HepG2 (cell line): ENCODE data around the gene ZNF175. TPM values are rescaled to one million over a fixed set of nuclear protein-coding genes. Genes with fewer than 3 reads are reported as not detected.

Experiments
- AGO1 ChIP-seq: fragments of 200-400 bp; formaldehyde crosslinking; IDR thresholded peaks from 2 replicates; pipeline ENCODE4 v1.6.1; 2017; ENCODE audit warnings: mild to moderate bottlenecking, low read depth, low read length, moderate library complexity; ENCODE audit not compliant: poor library complexity, severe bottlenecking
- ARID5B ChIP-seq: IDR thresholded peaks from 2 replicates; pipeline ENCODE4 v1.4.0; 2020; ENCODE audit warnings: mild to moderate bottlenecking, missing genetic modification reagents
- BRF2 ChIP-seq: sonication (generic); formaldehyde crosslinking; IDR thresholded peaks from 2 replicates; pipeline ENCODE4 v1.8.1; 2022; ENCODE audit warnings: mild to moderate bottlenecking, missing genetic modification reagents
- CCAR2 ChIP-seq: fragments of 200-400 bp; formaldehyde crosslinking; optimal IDR thresholded peaks from 2 replicates; pipeline ENCODE3; 2018; ENCODE audit warnings: low read depth, mild to moderate bottlenecking, low read length, moderate library complexity
- CSRNP2 ChIP-seq: sonication (generic); formaldehyde crosslinking; conservative IDR thresholded peaks from 2 replicates; pipeline ENCODE4 v1.8.0; 2022; ENCODE audit warnings: low read depth, missing genetic modification reagents
- ETV5 ChIP-seq: IDR thresholded peaks from 2 replicates; pipeline ENCODE4 v1.6.1; 2018; ENCODE audit warnings: missing biosample characterization, missing genetic modification reagents, inconsistent platforms, borderline replicate concordance
- EZH2 ChIP-seq: conservative IDR thresholded peaks from 2 replicates; pipeline ENCODE4 v1.6.1; 2012; ENCODE audit warnings: mild to moderate bottlenecking, low read depth, low read length, moderate library complexity
- FOXP1 ChIP-seq, 2 experiments: fragments of 450-650 bp in 1 of 2; IDR thresholded peaks; 2 replicates each; pipeline ENCODE4 v1.6.1; 2017 to 2018; ENCODE audit warnings: antibody characterized with exemption in 1 of 2
- GFI1 ChIP-seq: sonication (generic); formaldehyde crosslinking; IDR thresholded peaks from 2 replicates; pipeline ENCODE4 v1.5.0; 2020; ENCODE audit warnings: missing genetic modification reagents, mild to moderate bottlenecking, borderline replicate concordance
- GPBP1L1 ChIP-seq: sonication (generic); formaldehyde crosslinking; IDR thresholded peaks from 2 replicates; pipeline ENCODE4 v1.5.0; 2020; ENCODE audit warnings: mild to moderate bottlenecking, missing genetic modification reagents
- NBN ChIP-seq: fragments of 450-650 bp; conservative IDR thresholded peaks from 2 replicates; pipeline ENCODE4 v1.6.1; 2017
- NFE2 ChIP-seq: sonication (generic); formaldehyde crosslinking; IDR thresholded peaks from 2 replicates; pipeline ENCODE4 v1.4.0; 2020; ENCODE audit warnings: missing genetic modification reagents
- RNF219 ChIP-seq: sonication (generic); formaldehyde crosslinking; IDR thresholded peaks from 2 replicates; pipeline ENCODE4 v1.5.0; 2020; ENCODE audit warnings: mild to moderate bottlenecking, missing genetic modification reagents
- SMARCE1 ChIP-seq: fragments of 450-650 bp; IDR thresholded peaks from 2 replicates; pipeline ENCODE4 v1.6.1; 2017; ENCODE audit warnings: borderline replicate concordance
- ZNF3 ChIP-seq: IDR thresholded peaks from 2 replicates; pipeline ENCODE4 v1.7.0; 2017; ENCODE audit warnings: inconsistent platforms
- ZNF317 ChIP-seq: sonication (generic); formaldehyde crosslinking; IDR thresholded peaks from 2 replicates; pipeline ENCODE4 v1.5.0; 2020; ENCODE audit warnings: mild to moderate bottlenecking, missing genetic modification reagents
- ZNF343 ChIP-seq: sonication (generic); formaldehyde crosslinking; IDR thresholded peaks from 2 replicates; pipeline ENCODE4 v1.4.0; 2020; ENCODE audit warnings: mild to moderate bottlenecking, missing genetic modification reagents
- ZNF484 ChIP-seq: sonication (generic); formaldehyde crosslinking; IDR thresholded peaks from 2 replicates; pipeline ENCODE4 v1.5.1; 2020; ENCODE audit warnings: mild to moderate bottlenecking, low read depth, missing genetic modification reagents, borderline replicate concordance
- ZNF790 ChIP-seq: sonication (generic); formaldehyde crosslinking; IDR thresholded peaks from 2 replicates; pipeline ENCODE4 v1.8.0; 2022; ENCODE audit warnings: missing genetic modification reagents, mild to moderate bottlenecking, borderline replicate concordance
- polyA plus RNA-seq, 8 experiments: library from polyadenylated mRNA; depleted of rRNA in 3 of 8; stranded (reverse) in 7 of 8; unstranded in 1 of 8; fragments of >200 nt; fragmentation: Illumina TruSeq in 4 of 8; extraction: Trizol in 4 of 8; gene quantifications; 2 replicates each; pipeline versions ENCODE4 v1.2.1 to v1.2.3, GENCODE V29; 2011 to 2016; ENCODE audit warnings: low read depth in 4 of 8, missing spikeins in 1 of 8, mixed read lengths in 1 of 8; ENCODE audit not compliant: insufficient read depth in 1 of 8
- total RNA-seq, 5 experiments: library from RNA; depleted of rRNA; stranded (reverse); fragments of >200 nt; fragmentation: Illumina TruSeq; extraction: Trizol; gene quantifications; 2 replicates each; pipeline ENCODE4 v1.2.3, GENCODE V29; 2016; ENCODE audit warnings: low read depth in 1 of 5

Gene ZNF175
- total and polyA plus RNA-seq, 2 of the 13 experiments (the other 11 are each of a cell fraction or from before 2014, with no cell fraction given): 1.2 to 1.5 TPM

- no peak for TF ChIP-seq GPBP1L1 (CRISPR knock-in tag)
- no peak for TF ChIP-seq NFE2 (CRISPR knock-in tag)
- TF ChIP-seq AGO1: no peak
- no peak for TF ChIP-seq RNF219
- no peak for TF ChIP-seq BRF2 (CRISPR knock-in tag)
- no peak for TF ChIP-seq ZNF317 (CRISPR knock-in tag)
- TF ChIP-seq ZNF790 (CRISPR knock-in tag): no peak
- no peak for TF ChIP-seq CCAR2
- no peak for TF ChIP-seq SMARCE1
- TF ChIP-seq ETV5 (CRISPR knock-in tag): no peak
- TF ChIP-seq ZNF343 (CRISPR knock-in tag): no peak
- no peak for TF ChIP-seq NBN
- TF ChIP-seq GFI1 (CRISPR knock-in tag): no peak
- no peak for TF ChIP-seq EZH2
- 0 out of 2 replicates have a peak, but pooled peaks have one; percentile 51 for TF ChIP-seq CSRNP2 (CRISPR knock-in tag)
- no peak for TF ChIP-seq ZNF484 (CRISPR knock-in tag)
- no peak for TF ChIP-seq FOXP1 (IDR thresholded peaks at IDR 0.05)
- no peak for TF ChIP-seq FOXP1 (CRISPR knock-in tag; IDR thresholded peaks at IDR 0.05)
- TF ChIP-seq ZNF3 (CRISPR knock-in tag): peak; percentile 48; the same call in 1 of the 2 replicates
- peak; percentile 61; the same call in 1 of the 2 replicates for TF ChIP-seq ARID5B (CRISPR knock-in tag)
Measured at GRCh38 chr19:51552996-51553725, 17.9 kb upstream of the ZNF175 start (continued).
